KOPT-K1 (cell line): ENCODE results near the gene ZBTB16.

Experiments
- H3K27ac ChIP-seq: fragments of 200-600 bp; sonication (generic); 2 replicates; pipeline ENCODE4 v1.5.1; 2016; ENCODE audit warnings: antibody characterized with exemption, mild to moderate bottlenecking, low read depth, low read length; ENCODE audit not compliant: poor library complexity, severe bottlenecking
- H3K36me3 ChIP-seq: fragments of 200-600 bp; sonication (generic); 2 replicates; pipeline ENCODE4 v1.5.1; 2017; ENCODE audit warnings: antibody characterized with exemption, mild to moderate bottlenecking, low read length, moderate library complexity; ENCODE audit not compliant: insufficient read depth
- H3K9me3 ChIP-seq: fragments of 200-600 bp; sonication (generic); 2 replicates; pipeline ENCODE4 v1.5.1; 2017; ENCODE audit warnings: antibody characterized with exemption, low read length, mild to moderate bottlenecking; ENCODE audit not compliant: insufficient read depth, poor library complexity, severe bottlenecking

Gene ZBTB16

GRCh38 chr11:114130115-114130576 is 70.6 kb downstream of the ZBTB16 start:
- H3K27ac ChIP-seq = no peak overlapping the region
- H3K36me3 ChIP-seq = no peaks in the 10 kb centered on the region
- no peaks in the 10 kb centered on the region for H3K9me3 ChIP-seq

GRCh38 chr11:114130629-114131277 is 71.2 kb downstream of the ZBTB16 start:
- Histone ChIP-seq H3K9me3 (no peaks in the 10 kb centered on the region), H3K36me3 (no peaks in the 10 kb centered on the region), H3K27ac (no peak overlapping the region)

GRCh38 chr11:114131461-114131864 is 72.0 kb downstream of the ZBTB16 start:
- no peak overlapping the region for H3K27ac ChIP-seq
- H3K9me3 ChIP-seq = no peaks in the 10 kb centered on the region
- no peaks in the 10 kb centered on the region for H3K36me3 ChIP-seq

- H3K9me3 ChIP-seq = no peaks in the 10 kb centered on the region
- H3K36me3 ChIP-seq = no peaks in the 10 kb centered on the region
- H3K27ac ChIP-seq = no peak overlapping the region
These were observed 72.9 kb downstream of the ZBTB16 start for GRCh38 chr11:114132417-114132816.

- Histone ChIP-seq H3K27ac (no peak overlapping the region), H3K9me3 (no peaks in the 10 kb centered on the region), H3K36me3 (no peaks in the 10 kb centered on the region)
These were observed 73.5 kb downstream of the ZBTB16 start for GRCh38 chr11:114132944-114133394.

- H3K36me3 ChIP-seq = no peaks in the 10 kb centered on the region
- no peaks in the 10 kb centered on the region for H3K9me3 ChIP-seq
- no peak overlapping the region for H3K27ac ChIP-seq
These were observed 74.2 kb downstream of the ZBTB16 start for GRCh38 chr11:114133548-114134329.

GRCh38 chr11:114134870-114135269 is 75.4 kb downstream of the ZBTB16 start:
- Histone ChIP-seq H3K36me3 (no peaks in the 10 kb centered on the region), H3K27ac (no peak overlapping the region), H3K9me3 (no peaks in the 10 kb centered on the region)

- H3K9me3 ChIP-seq = no peaks in the 10 kb centered on the region
- no peak overlapping the region for H3K27ac ChIP-seq
- no peaks in the 10 kb centered on the region for H3K36me3 ChIP-seq
These were observed 76.2 kb downstream of the ZBTB16 start for GRCh38 chr11:114135737-114136151.

- H3K27ac ChIP-seq = no peak overlapping the region
- H3K36me3 ChIP-seq = no peaks in the 10 kb centered on the region
- H3K9me3 ChIP-seq = no peaks in the 10 kb centered on the region
These were observed 77.5 kb downstream of the ZBTB16 start for GRCh38 chr11:114136686-114137640.

GRCh38 chr11:114137838-114138237 is 78.3 kb downstream of the ZBTB16 start:
- H3K36me3 ChIP-seq = no peaks in the 10 kb centered on the region
- no peaks in the 10 kb centered on the region for H3K9me3 ChIP-seq
- H3K27ac ChIP-seq = no peak overlapping the region

GRCh38 chr11:114138411-114138810 is 78.9 kb downstream of the ZBTB16 start:
- Histone ChIP-seq H3K27ac (no peak overlapping the region), H3K9me3 (no peaks in the 10 kb centered on the region), H3K36me3 (no peaks in the 10 kb centered on the region)

GRCh38 chr11:114140826-114141225 is 81.3 kb downstream of the ZBTB16 start:
- no peak overlapping the region for H3K27ac ChIP-seq
- no peaks in the 10 kb centered on the region for H3K36me3 ChIP-seq
- H3K9me3 ChIP-seq = no peaks in the 10 kb centered on the region

GRCh38 chr11:114141863-114142580 is 82.5 kb downstream of the ZBTB16 start:
- H3K27ac ChIP-seq = no peak overlapping the region
- H3K9me3 ChIP-seq = no peaks in the 10 kb centered on the region
- no peaks in the 10 kb centered on the region for H3K36me3 ChIP-seq

GRCh38 chr11:114142707-114143106 is 83.2 kb downstream of the ZBTB16 start:
- Histone ChIP-seq H3K27ac (no peak overlapping the region), H3K36me3 (no peaks in the 10 kb centered on the region), H3K9me3 (no peaks in the 10 kb centered on the region)
